Measurements from ENCODE around the gene DEFB132. TPM values are rescaled to one million over a fixed set of nuclear protein-coding genes. Genes with fewer than 3 reads are reported as not detected.

The DEFB132 gene
- total RNA-seq, 2 experiments from 2014 or later, result not detected

GRCh38 chr20:288956-289692, 31.6 kb downstream of the DEFB132 start:
- no peak overlapping the region for H3K4me3 Mint-ChIP-seq
- H3K27ac Mint-ChIP-seq, result no peak overlapping the region
- intact Hi-C loops (cut with micrococcal nuclease), result no loop called here
- H3K36me3 Mint-ChIP-seq (ENCODE audit: low read depth), result no peaks in the 10 kb centered on the region
- no peaks in the 10 kb centered on the region for H3K27me3 Mint-ChIP-seq (ENCODE audit: low read depth)
- CTCF ChIA-PET, result interaction anchor here (0.6 to 1.1 kb wide), 2 partner anchors 39 to 42 kb away, joined by 3 to 4 read pairs; no protein-coding TSS in a partner anchor
- no peak for DNase-seq
- H3K9me3 Mint-ChIP-seq, result no peaks in the 10 kb centered on the region
- H3K4me1 Mint-ChIP-seq (ENCODE audit: low read depth), result peaks cover 7% of the 10 kb centered on the region

DNA sequence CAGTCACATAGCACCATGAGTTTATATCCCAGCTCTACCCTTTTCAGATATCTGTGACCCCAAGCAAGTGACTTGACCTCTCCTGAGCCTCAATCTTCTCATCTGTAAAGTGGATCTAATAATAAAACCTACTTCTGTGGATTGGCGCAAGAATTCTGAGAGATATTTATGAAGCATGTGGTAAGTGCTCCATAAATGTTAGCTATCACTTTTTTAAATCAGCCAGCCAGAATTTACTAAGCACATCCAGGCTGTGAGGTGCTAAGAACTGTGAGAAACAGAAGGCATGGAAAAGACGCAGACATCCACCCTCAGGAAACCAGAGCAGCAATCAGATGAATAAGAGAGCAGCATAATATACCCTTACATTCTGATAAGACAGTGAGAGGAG, 32.2 kb downstream of the DEFB132 start:
- Mint-ChIP-seq H3K27ac (peak overlapping the region; percentile 74), H3K36me3 (ENCODE audit: low read depth) (no peaks in the 10 kb centered on the region), H3K9me3 (no peaks in the 10 kb centered on the region), H3K27me3 (ENCODE audit: low read depth) (no peaks in the 10 kb centered on the region), H3K4me1 (ENCODE audit: low read depth) (peaks cover 7% of the 10 kb centered on the region), H3K4me3 (no peak overlapping the region)
- CTCF ChIA-PET, result interaction anchor here (0.6 to 1.1 kb wide), 2 partner anchors 38 to 41 kb away, joined by 3 to 4 read pairs; no protein-coding TSS in a partner anchor
- intact Hi-C loops (cut with micrococcal nuclease), result loop anchor here (1.0 kb wide), 2 partner anchors 9 to 38 kb away; no protein-coding TSS in a partner anchor
- DNase-seq, result no peak

- Mint-ChIP-seq H3K36me3 (ENCODE audit: low read depth) (no peaks in the 10 kb centered on the region), H3K27ac (peak within 1 kb of the TSS; percentile 74), H3K9me3 (no peaks in the 10 kb centered on the region), H3K27me3 (ENCODE audit: low read depth) (no peaks in the 10 kb centered on the region), H3K4me1 (ENCODE audit: low read depth) (peaks cover 7% of the 10 kb centered on the region), H3K4me3 (no peak within 1 kb of the TSS)
- intact Hi-C loops (cut with micrococcal nuclease), result loop anchor here (1.0 kb wide), 2 partner anchors 8 to 37 kb away; no protein-coding TSS in a partner anchor
- CTCF ChIA-PET, result interaction anchor here (0.6 to 1.1 kb wide), 2 partner anchors 38 to 41 kb away, joined by 3 to 4 read pairs; no protein-coding TSS in a partner anchor
- DNase-seq, result peak; percentile 92
These were observed 32.7 kb downstream of the DEFB132 start, which contains the start of gene C20orf96 for GRCh38 chr20:290084-290831. TSS of gene C20orf96 (minus strand) at chr20:290750. CDS start at chr20:290610, 140 bp downstream.

- DNase-seq, result no peak
- CTCF ChIA-PET, result interaction anchor here (2.2 kb wide), 1 partner anchor 36 kb away, joined by 10 read pairs; no protein-coding TSS in a partner anchor
- H3K27me3 Mint-ChIP-seq (ENCODE audit: low read depth), result no peaks in the 10 kb centered on the region
- no peak overlapping the region for H3K4me3 Mint-ChIP-seq
- peaks cover 17% of the 10 kb centered on the region for H3K36me3 Mint-ChIP-seq (ENCODE audit: low read depth)
- peaks cover 19% of the 10 kb centered on the region for H3K4me1 Mint-ChIP-seq (ENCODE audit: low read depth)
- intact Hi-C loops (cut with micrococcal nuclease), result no loop called here
- no peak overlapping the region for H3K27ac Mint-ChIP-seq
- H3K9me3 Mint-ChIP-seq, result no peaks in the 10 kb centered on the region
These were observed 37.1 kb downstream of the DEFB132 start for GRCh38 chr20:294602-295001.

- Mint-ChIP-seq H3K27ac (peak overlapping the region; percentile 73), H3K9me3 (no peaks in the 10 kb centered on the region), H3K27me3 (ENCODE audit: low read depth) (no peaks in the 10 kb centered on the region), H3K4me3 (peak overlapping the region; percentile 61), H3K4me1 (ENCODE audit: low read depth) (peaks cover 24% of the 10 kb centered on the region), H3K36me3 (ENCODE audit: low read depth) (peaks cover 24% of the 10 kb centered on the region)
- DNase-seq, result no peak
- intact Hi-C loops (cut with micrococcal nuclease), result no loop called here
- CTCF ChIA-PET, result interaction anchor here (1.1 kb wide), 1 partner anchor 28 kb away, joined by 3 read pairs; no protein-coding TSS in a partner anchor
These were observed 38.3 kb downstream of the DEFB132 start for GRCh38 chr20:295804-296203.

DNA sequence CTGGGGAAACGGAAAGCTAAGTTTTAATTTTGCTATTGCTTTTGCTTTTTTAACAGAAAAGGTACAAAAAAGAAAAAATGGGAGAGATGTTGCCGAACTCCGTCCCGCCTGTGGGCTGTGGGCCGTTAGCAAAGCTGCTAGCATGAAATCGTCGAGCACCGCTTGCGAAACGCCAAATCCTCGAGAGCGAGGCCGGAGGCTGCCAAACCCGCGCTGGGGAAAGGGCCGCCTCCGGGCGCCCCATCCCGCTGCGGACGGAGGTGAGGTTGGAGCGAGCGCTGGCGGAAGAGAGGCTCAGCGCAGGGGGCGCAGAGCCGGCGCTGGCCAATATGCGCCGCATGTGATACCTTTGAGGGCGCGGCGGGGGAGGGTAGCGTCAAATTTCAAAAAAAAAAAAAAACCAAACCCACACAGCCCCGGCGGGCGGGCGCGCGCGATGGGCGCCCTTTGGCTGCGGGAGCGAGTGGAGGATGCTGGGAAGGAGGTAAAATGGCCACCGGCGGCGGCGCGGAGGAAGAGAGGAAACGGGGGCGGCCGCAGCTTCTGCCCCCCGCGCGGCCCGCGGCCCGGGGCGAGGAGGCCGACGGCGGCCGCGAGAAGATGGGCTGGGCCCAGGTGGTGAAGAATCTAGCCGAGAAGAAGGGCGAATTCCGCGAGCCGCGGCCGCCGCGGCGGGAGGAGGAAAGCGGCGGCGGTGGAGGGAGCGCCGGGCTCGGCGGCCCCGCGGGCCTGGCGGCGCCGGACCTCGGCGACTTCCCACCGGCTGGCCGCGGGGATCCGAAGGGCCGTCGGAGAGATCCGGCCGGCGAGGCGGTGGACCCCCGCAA, 39.8 kb downstream of the DEFB132 start, which contains the start of gene ZCCHC3:
Gene ZCCHC3 (plus strand): TSS at position 473 of the 827 bp plus-strand sequence. CDS start 17 bp downstream, at position 490.
- CTCF ChIA-PET, result interaction anchor here (1.1 to 5.1 kb wide), 3 partner anchors 12 to 34 kb away, joined by 3 to 23 read pairs (median 5); no protein-coding TSS in a partner anchor
- Mint-ChIP-seq H3K27ac (peak within 1 kb of the TSS; percentile 100), H3K36me3 (ENCODE audit: low read depth) (peaks cover 28% of the 10 kb centered on the region), H3K27me3 (ENCODE audit: low read depth) (no peaks in the 10 kb centered on the region), H3K4me3 (peak within 1 kb of the TSS; percentile 100), H3K9me3 (no peaks in the 10 kb centered on the region), H3K4me1 (ENCODE audit: low read depth) (peaks cover 30% of the 10 kb centered on the region)
- intact Hi-C loops (cut with micrococcal nuclease), result loop anchor here (1.0 kb wide), 3 partner anchors 28 to 165 kb away; partner anchors contain the start of genes SOX12 and TBC1D20
- DNase-seq, result peak; percentile 87

- DNase-seq, result peak; percentile 69
- H3K4me3 Mint-ChIP-seq, result peak overlapping the region; percentile 100
- CTCF ChIA-PET, result interaction anchor here (1.1 to 5.1 kb wide), 5 partner anchors 11 to 84 kb away, joined by 3 to 23 read pairs (median 5); partner anchors contain the start of gene SOX12
- intact Hi-C loops (cut with micrococcal nuclease), result loop anchor here (1.0 to 2.0 kb wide), 6 partner anchors 8 to 821 kb away; partner anchors contain the start of genes C20orf96, PSMF1, SOX12 and TBC1D20
- H3K9me3 Mint-ChIP-seq, result no peaks in the 10 kb centered on the region
- H3K4me1 Mint-ChIP-seq (ENCODE audit: low read depth), result peaks cover 30% of the 10 kb centered on the region
- peaks cover 28% of the 10 kb centered on the region for H3K36me3 Mint-ChIP-seq (ENCODE audit: low read depth)
- H3K27ac Mint-ChIP-seq, result peak overlapping the region; percentile 100
- H3K27me3 Mint-ChIP-seq (ENCODE audit: low read depth), result no peaks in the 10 kb centered on the region
These were observed 40.6 kb downstream of the DEFB132 start for GRCh38 chr20:297925-298775.

DNA sequence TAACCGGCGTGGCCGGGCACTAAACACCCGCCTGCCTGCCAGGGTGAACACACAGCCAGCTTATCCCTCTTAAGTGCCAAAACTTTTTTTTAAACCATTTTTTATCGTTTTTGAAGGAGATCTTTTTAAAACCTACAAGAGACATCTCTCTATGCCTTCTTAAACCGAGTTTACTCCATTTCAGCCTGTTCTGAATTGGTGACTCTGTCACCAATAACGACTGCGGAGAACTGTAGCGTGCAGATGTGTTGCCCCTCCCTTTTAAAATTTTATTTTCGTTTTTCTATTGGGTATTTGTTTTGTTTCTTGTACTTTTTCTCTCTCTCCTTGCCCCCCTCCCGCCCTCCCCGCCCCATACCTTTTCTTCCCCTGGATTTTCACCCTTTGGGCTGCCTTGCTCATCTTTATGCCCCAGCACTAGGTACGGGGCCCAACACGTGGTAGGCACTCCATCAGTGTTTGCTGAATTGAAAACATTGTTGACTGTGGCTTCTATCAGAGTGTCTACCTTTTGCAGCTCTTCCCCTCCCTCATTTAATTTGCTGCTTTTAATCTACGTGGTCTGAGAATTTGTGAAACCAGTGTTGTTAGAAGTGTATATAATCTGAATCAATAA, 41.4 kb downstream of the DEFB132 start:
- no peak for DNase-seq
- Mint-ChIP-seq H3K9me3 (no peaks in the 10 kb centered on the region), H3K36me3 (ENCODE audit: low read depth) (peaks cover 28% of the 10 kb centered on the region), H3K4me1 (ENCODE audit: low read depth) (peaks cover 30% of the 10 kb centered on the region), H3K27me3 (ENCODE audit: low read depth) (no peaks in the 10 kb centered on the region), H3K27ac (peak overlapping the region; percentile 100), H3K4me3 (peak overlapping the region; percentile 100)
- intact Hi-C loops (cut with micrococcal nuclease), result loop anchor here (1.0 to 2.0 kb wide), 3 partner anchors 9 to 820 kb away; partner anchors contain the start of genes C20orf96 and PSMF1
- CTCF ChIA-PET, result interaction anchor here (1.1 to 5.1 kb wide), 6 partner anchors 10 to 85 kb away, joined by 3 to 23 read pairs (median 6); partner anchors contain the start of gene SOX12

GRCh38 chr20:300345-300990, 42.9 kb downstream of the DEFB132 start:
- no peaks in the 10 kb centered on the region for H3K9me3 Mint-ChIP-seq

More at GRCh38 chr20:300345-300990, 42.9 kb downstream of the DEFB132 start:
- Mint-ChIP-seq H3K27ac (no peak overlapping the region), H3K4me1 (ENCODE audit: low read depth) (peaks cover 30% of the 10 kb centered on the region), H3K4me3 (peak overlapping the region; percentile 53), H3K27me3 (ENCODE audit: low read depth) (no peaks in the 10 kb centered on the region), H3K36me3 (ENCODE audit: low read depth) (peaks cover 28% of the 10 kb centered on the region)
- intact Hi-C loops (cut with micrococcal nuclease), result no loop called here
- DNase-seq, result no peak
- CTCF ChIA-PET, result interaction anchor here (0.8 to 5.1 kb wide), 4 partner anchors 12 to 35 kb away, joined by 3 to 23 read pairs (median 4); no protein-coding TSS in a partner anchor

Measured in activated naive CD4-positive, alpha-beta T cell treated with anti-CD3 and anti-CD28 coated beads for 36 hours (primary cell).